ENCODE measurements around the gene PANX2.
"Not testable (repeated sequence)": the region's sequence is repeated elsewhere in the genome, so short reads cannot be mapped to it uniquely, and the experiment has no call there.

Gene PANX2

DNA sequence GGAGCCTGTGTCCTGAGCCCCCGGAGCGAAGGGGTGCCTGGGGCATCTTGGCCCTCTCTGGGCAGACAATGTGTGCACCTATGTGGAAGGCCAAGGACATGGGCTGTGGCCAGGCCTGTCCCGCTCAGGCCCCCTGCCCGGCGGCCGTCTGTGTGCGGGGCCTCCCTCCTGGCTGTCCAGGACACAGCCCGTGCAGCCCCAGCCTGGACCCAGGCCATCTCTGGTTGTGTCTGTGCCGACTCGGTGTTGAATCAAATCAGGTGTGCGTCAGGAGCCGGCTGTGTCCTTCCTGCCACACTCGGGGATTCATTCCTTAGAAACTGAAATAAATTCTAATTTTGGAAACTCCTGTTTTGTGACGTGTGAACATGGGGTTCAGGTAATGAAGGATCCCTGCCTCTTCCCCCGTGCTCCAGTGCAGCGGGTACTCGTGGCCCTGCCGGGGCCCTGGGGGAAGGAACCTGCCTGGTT lies 28.8 kb downstream of the PANX2 start:
- no peak for DNase-seq

DNA sequence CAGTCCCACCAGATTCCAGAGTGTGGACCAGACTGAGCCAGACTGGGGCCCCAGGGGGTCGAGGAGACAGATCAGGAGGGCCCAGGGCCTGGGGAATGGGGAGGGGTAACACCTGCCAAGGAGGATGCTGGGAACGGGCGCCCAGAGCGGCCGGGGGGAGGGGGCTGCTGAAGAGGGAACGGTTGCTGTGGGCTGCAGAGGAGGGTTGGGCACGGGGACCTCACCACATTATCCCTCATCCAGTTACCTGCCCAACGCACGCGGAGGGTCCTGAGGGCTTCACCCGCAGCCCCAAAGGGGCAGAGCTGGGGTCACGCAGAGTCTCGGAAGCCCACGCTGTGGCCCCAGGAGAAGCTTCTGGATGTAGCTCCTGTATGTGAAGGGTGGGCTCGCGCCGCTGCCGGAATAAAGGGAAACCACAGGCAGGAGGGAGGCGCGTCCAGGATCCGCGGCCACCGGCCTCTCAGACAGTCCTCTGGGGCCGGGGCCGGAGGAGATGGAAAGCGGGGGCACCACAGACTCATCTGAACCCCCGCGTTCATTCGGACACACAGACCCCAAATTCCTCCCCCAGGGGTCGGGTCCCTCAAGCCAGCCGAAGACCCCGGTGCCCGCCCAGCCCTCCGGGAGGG lies 29.4 kb downstream of the PANX2 start:
- no peak for DNase-seq

DNA sequence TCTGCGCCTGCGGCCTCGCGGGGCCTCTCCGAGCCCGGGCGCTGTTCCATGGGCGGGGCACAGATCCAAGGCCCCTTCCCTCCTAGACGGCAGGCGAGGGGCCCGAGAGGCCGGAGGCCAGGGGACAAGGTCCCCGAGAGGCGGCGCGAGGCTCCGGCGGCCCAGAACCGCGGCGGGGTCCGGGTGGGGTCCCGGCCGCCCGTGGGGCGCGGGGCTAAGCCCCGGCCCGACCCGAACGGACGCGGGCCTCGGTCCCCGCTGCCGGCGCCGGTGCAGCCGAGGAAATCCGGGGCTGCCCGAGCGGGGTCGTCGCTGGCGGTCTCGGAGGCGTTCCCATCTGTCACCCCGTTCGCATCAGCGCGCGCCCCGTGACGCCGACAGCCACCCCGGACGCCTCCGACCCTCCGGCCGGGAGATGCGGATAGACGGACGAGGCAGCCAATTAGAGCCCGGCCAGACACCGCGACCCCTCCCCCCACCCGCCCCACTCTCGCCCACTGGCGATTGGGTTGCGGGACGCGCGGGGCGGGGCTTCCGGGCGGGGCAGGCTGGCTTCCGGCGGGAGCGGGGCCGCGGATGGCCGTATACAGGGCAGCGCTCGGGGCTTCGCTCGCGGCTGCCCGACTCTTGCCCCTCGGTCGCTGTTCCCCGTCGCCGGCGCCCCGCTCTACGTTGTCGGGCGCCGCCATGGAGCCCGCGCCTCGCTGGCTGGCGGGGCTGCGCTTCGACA lies 30.1 kb downstream of the PANX2 start, which contains the start of gene SELENOO:
TSS of gene SELENOO (plus strand) at position 551 of the 730 bp plus-strand sequence. CDS start at position 577, 26 bp downstream.
- peak; percentile 79 for DNase-seq

DNA sequence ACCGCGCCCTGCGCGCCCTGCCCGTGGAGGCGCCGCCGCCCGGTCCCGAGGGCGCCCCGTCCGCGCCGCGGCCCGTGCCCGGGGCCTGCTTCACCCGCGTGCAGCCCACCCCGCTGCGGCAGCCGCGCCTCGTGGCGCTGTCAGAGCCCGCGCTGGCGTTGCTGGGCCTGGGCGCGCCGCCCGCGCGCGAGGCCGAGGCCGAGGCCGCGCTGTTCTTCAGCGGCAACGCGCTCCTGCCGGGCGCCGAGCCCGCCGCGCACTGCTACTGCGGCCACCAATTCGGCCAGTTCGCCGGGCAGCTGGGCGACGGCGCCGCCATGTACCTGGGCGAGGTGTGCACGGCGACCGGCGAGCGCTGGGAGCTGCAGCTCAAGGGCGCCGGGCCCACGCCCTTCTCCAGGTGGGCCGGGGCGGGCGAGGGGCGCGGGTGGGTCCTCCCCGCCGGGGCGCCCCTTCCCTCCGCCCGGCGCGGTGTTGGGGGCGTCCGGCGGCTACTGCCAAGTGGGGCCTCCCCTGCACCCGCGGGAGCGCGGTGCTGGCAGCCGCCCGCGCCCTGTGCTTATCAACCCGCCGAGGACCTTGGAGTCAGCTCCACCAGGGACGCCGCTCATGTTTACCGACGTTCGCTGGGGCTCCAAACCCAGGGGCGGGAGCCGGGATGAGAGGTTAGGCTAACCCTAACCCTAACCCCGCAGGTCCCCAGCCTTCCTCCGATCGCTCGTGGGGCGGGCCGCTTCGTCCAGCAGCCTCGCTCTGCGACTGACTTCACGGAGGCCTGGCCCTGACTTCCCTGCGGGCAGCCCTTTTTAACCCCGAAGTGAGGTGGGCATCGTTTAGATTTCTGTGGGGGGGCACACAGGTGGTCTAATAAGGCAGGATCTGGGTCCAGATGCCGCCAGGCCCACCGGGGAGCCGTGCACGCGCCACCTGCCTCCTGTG lies 30.9 kb downstream of the PANX2 start:
- no peak for DNase-seq

DNA sequence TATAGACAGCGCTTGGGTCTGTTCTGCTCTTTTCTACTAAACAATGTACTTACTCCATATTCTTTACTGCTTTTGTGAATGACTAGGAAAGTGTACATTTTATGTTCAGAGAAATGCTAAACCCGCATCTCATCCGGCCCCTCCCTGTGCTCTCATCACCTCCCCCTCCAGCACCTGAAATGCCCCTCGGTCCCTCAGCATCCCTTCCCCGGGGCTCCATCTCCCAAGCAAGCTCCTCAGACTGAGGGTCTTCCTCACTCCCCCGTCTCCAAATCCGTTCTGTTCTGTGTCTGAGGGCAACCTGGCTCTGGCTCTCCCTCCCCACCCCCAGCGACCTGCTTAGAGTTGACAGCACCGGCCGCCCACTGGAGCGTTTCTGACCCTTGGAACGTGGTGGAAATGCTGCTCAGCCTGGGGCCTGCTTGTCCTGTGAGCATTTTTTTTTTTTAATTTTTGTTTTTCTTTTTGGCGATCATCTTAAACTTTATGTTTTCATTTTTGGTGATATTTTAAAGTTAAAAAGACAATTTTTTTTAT lies 31.7 kb downstream of the PANX2 start:
- DNase-seq = no peak

DNA sequence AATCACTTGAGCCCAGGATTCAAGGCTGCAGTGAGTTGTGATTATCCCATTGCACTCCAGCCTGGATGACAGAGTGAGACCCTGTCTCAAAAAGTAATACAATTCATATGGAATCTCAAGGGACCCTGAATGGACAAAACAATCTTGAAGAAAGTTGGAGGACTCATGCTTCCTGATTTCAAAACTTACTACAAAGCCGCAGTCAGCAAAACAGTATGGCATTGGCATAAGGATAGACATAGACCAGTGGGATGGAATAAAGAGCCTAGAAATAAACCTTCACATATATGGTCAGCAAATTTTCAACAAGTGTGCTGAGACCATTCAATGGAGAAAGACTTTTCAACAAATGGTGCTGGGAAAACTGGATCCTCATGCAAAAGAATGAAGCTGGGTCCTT lies 32.8 kb downstream of the PANX2 start:
- no peak for DNase-seq

DNA sequence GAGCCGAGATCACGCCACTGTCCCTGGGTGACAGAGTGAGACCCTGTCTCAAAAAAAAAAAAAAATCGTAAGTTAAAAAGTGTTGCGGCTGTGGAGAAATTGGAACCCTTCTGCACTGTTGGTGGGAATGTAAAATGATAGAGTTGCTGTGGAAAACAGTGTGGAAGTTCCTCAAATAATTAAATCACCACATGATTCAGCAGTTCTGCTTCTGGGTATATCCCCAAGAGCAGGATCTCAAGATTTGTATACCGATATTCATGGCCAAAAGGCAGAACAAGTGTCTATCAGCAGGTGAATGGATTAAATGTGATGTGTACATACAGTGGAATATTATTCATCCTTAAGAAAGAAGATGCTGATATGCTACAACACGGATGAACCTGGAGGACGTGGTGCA lies 34.0 kb downstream of the PANX2 start:
- no peak for DNase-seq

DNA sequence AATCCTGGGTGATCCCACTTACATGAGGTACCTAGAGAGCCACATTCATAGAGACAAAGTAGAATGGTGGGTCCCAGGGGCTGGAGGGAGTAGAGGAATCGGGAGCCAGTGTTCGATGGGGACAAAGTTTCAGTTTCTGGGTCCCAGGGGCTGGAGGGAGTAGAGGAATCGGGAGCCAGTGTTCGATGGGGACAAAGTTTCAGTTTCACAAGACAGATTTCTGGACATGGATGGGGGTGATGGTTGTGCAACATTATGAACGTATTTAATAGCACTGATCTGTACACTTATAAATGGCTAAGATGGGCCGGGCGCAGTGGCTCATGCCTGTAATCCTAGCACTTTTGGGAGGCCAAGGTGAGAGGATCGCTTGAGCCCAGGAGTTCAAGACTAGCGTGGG lies 34.5 kb downstream of the PANX2 start:
- not testable (repeated sequence) for DNase-seq

DNA sequence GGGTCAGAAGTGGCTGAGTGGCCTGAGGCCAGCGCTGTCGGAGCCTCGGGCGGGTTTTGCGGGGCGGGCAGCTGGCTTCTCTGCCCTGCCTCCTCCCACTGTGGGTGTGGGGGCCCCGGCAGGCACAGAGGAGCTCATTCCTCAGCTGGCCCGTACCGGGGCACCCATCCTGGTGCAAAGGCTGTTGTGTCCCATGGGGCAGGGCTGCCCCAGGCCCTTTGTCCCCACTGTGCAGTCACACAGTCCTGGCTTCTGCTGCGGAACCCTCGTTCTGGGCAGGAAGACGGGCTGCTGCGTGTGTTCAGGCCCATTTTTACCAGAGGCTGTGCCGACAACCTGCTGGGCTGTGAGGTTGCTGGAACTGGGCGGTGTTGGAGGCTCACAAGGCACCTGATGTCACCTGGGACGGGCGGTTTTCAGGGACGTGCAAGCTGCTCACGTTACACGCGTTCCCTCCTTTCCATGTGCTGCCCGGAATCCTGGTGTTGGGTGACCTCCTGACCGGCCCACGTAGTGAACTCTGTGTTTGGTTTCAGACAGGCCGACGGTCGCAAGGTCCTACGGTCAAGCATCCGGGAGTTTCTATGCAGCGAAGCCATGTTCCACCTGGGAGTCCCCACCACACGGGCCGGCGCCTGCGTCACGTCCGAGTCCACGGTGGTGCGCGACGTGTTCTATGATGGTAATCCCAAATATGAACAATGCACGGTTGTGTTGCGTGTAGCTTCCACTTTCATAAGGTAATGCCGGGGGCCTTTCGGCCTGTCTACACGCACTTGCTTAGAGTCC lies 35.4 kb downstream of the PANX2 start:
- no peak for DNase-seq

DNA sequence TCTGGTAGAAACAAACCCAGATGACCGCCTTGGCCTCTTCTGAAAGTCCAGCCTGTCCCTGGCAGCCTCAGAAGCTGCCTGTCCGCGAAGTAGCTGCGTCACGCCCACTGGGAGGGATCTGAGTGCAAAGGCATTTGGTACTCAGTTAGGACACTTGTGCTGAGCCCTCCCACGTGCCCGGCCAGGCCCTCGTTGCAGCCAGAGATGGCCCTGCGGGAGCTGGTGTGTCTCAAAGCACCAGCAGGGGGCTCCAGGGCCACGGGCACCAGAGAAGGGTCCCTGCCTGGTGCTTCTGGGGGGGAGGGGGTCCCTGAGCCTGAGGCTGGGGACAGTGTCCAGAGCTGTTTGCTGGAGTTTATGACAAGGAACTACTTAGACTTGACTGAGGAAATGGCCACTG lies 36.1 kb downstream of the PANX2 start:
- no peak for DNase-seq

DNA sequence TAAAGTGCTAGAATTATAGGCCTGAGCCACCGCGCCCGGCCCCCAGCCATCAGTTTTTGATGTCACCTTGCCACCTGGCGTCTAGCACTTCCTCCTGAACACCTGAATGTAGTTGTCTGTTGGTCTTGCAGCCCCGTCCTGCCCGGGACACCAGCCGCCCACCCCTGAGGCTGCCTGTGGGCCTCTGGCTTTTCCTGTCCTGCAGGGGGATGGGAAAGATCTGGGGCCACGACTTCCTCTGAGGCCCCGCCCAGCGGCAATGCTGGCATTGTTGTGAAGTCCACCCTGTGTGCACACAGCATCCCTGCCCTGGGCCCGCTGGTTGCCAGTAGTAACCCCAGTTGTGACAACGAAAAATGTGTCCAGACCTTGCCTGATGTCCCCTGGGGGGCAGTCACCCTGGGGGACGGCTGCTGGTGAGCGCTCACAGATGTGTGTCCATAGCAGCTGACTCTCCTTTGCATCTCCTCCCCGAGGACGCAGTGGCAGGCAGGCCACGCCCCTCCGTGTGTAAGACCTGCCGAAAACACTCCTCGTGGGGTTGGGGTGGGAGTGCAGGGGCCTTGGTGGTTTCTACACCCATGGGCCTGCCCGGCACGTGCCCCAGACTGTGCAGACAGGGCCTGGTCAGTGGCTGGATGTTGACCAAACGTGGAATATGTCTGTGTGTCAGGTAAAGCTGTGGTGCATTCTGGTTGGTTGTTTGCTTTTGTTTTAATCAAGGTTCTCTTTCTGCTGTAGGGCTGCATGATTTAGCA lies 37.0 kb downstream of the PANX2 start:
- DNase-seq = no peak

DNA sequence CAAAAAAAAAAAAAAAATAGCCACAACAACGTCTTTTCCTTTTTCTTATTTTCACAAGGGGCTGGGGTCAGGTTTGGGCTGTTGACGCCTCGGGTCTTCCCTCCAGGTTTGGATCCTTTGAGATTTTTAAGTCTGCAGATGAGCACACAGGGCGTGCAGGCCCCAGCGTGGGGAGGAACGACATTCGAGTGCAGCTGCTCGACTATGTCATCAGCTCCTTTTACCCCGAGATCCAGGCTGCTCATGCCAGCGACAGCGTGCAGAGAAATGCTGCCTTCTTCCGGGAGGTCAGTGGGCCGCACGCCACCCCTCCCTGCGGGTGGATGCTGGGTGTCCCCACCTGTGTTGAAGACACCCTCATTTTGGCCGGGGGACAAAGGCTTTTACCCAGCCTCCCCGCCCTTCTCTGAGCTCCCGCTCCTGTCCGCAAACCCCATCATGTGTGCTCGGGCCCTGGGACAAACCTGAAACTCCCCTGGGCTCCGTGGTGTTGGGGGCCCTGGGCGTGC lies 38.0 kb downstream of the PANX2 start:
- no peak for DNase-seq

DNA sequence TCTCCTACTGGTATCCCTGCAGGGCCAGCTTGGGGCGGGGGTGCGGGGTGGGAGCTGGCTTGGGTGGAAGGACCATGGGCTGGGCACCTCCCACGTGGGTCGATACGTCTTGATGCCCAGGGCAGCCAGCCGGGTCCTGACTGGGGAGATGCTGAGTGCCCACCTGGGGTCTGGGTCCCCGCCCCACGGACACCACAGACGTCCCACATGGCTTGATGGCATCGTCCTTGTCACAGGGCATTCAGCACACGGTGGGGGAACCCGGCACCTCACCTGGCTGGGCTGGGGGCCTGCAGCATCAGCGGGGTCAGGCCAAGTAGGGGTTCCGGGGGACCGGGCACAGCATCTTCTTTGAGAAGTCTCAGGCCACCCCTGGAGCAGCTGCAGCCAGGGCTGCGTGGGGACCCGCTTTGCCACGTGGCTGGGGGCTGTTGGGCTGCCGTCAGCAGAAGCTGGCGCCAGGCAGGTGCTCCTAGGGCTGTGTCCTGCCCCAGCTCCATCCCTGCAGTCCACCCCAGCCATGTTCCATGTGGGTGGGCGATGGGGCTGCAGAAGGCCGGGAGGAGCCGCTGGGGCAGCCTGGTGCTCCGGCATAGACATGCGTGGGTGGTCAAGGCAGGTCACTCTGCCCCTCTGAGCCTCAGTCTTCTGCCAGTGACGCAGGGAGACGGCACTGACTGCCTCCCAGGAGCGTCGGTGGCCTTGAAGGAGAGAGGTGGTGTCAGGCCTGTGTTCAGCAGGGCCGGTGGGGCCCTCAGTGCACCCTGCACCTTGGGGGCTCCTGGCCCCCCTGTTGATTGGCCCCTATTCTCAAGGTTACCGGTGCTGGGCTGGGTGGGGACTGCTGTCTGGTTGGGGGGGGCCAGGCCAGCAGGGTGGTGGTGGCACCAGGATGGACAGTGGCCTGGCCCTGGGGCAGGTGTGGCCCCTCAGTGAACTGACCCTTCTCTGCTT lies 38.7 kb downstream of the PANX2 start:
- DNase-seq = no peak

DNA sequence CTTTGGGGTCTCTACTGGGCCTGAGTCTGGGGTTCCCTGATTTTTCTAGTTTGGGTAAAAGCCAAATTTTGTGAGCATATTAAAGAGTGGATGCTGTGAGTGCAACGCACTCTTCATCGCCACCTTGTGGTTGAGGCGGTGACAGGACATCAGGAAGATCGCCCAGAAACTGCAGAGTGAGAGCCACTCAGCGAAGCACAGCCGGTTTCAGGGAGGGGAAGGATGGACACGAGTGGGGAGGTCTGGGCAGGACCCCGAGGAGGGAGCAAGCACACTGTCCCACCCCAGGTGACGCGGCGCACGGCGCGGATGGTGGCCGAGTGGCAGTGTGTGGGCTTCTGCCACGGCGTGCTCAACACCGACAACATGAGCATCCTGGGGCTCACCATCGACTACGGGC lies 39.4 kb downstream of the PANX2 start:
- DNase-seq = no peak

DNA sequence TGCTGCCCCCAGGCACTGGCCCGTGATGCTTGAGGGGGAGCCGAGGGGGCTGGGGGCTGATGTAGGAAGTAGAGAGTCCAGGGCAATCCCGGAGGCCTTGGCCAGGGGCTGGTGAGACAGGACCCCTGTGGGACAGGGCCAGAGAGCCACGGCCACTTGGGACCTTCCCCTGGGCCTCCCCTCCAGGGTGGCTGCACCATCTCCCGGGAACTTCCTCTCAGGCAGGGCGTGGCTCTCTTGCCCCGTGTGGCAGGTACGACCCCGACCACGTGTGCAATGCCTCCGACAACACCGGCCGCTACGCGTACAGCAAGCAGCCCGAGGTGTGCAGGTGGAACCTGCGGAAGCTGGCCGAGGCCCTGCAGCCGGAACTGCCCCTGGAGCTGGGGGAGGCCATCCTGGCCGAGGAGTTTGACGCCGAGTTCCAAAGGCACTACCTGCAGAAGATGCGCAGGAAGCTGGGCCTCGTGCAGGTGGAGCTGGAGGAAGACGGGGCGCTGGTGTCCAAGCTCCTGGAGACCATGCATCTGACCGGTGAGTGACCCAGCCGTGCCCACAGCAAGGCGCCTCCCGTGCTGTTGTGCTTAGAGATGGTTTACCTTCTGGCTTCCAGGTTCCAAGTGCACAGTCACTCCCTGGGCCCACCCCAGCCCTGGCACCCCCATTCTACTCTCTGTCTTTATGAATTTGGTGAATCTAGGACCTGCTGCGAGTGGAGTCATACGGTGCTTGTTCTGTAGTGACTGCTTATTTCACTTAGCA lies 40.0 kb downstream of the PANX2 start:
- DNase-seq = no peak

DNA sequence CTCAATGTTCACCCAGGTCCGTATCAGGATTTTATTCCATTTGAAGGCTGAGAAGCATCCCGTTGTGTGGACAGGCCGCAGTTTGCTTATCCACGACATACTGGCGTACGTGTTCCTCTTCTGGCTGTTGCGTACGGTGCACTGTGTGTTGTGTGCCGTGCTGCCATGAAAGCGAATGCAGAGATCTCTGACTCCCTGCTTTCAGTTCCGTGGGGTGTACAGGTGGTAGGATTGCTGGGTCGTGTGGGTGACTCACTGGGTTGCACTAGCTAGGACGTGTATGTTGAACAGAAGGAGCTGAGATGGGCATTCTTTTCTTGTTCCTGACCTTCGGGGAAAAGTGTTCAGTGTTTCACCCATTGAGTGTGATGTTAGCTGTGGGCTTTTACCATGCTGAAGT lies 40.6 kb downstream of the PANX2 start:
- no peak for DNase-seq

DNA sequence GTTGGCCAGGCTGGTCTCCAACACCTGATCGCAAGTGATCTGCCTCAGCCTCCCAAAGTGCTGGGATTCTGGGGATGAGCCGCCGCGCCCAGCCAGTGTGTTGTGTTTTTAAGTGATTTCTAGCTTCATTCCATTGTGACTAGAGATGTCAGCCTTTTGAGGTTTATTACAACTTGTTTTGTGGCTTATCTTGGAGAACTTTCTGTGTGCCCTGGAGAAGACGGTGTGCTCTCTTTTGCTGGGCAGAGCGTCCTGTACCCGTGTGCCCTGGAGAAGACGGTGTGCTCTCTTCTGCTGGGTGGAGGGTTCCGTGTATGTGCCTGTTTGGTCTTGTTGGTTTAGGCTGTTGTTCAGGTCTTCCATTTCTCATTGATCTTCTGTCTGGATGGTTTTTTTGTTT lies 42.7 kb downstream of the PANX2 start:
- no peak for DNase-seq

DNA sequence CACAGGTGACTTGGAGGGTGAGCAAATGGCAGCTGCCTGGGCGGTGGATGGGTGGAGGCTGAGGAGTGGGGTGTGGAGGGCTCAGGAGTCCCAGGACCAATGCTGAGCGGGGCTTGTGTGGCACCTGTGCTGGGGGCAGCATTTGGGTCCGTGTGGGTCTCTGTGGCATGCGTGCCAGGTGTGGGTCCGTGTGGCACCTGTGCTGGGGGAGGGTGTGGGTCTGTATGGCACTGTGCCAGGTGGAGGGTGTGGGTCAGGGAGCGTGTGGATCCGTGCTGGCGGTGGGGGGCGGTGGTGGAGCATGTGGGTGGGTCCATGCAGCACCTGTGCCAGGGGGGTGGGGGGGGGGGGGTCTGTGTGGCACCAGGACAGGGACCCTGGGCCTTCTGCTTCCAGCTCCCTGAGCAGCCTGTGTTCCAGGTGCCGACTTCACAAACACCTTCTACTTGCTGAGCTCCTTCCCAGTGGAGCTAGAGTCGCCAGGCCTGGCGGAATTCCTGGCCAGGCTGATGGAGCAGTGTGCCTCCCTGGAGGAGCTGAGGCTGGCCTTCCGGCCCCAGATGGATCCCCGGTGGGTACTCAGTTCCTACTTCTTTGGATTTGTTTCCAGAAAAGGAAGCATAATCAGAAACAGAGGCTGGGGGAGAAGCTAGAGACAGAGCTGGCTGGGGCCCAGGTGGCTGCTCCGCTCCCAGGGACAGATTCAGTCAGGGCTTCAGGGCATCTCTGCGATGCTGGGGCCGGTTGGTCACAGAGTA lies 44.9 kb downstream of the PANX2 start:
- DNase-seq = no peak
